ENCODE data around the gene COL25A1.
"Not testable (repeated sequence)": the region's sequence is repeated elsewhere in the genome, so short reads cannot be mapped to it uniquely, and the experiment has no call there.

Gene COL25A1

GRCh38 chr4:109007976-109008375 is 294.5 kb downstream of the COL25A1 start:
- no peak for DNase-seq (ENCODE audit: low spot score)
- no peak for TF ChIP-seq CTCF (IDR thresholded peaks at IDR 0.05; ENCODE audit: extremely low read depth, missing control alignments)

DNA sequence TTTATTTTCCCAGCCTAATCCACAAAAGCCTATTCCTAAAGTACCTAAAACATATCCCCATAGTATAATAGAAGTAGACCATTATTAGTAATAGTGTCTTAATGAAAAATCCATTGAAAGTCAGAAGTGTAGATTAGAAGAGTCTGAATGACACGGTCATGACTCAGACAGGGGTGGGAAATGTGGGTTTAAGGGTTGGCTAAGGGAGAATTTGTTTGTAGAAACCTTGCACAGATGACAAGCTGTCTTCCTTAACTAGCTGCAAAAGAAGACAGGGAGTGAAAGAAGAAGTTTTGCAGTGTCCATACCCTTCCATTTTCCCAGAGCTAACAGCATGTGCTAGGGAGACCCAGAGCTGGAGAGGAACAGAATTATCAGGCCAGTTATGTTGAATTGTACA is 296.9 kb downstream of the COL25A1 start:
- no peak for TF ChIP-seq CTCF (IDR thresholded peaks at IDR 0.05; ENCODE audit: extremely low read depth, missing control alignments)

GRCh38 chr4:109004418-109004817 is 298.0 kb downstream of the COL25A1 start:
- TF ChIP-seq CTCF (IDR thresholded peaks at IDR 0.05; ENCODE audit: extremely low read depth, missing control alignments): no peak

More for the DNA sequence above, 296.9 kb downstream of the COL25A1 start:
- no peak for DNase-seq (ENCODE audit: low spot score)

GRCh38 chr4:109003964-109004363 is 298.5 kb downstream of the COL25A1 start:
- no peak for TF ChIP-seq CTCF (IDR thresholded peaks at IDR 0.05; ENCODE audit: extremely low read depth, missing control alignments)

More at GRCh38 chr4:109004418-109004817, 298.0 kb downstream of the COL25A1 start:
- no peak for DNase-seq (ENCODE audit: low spot score)

DNA sequence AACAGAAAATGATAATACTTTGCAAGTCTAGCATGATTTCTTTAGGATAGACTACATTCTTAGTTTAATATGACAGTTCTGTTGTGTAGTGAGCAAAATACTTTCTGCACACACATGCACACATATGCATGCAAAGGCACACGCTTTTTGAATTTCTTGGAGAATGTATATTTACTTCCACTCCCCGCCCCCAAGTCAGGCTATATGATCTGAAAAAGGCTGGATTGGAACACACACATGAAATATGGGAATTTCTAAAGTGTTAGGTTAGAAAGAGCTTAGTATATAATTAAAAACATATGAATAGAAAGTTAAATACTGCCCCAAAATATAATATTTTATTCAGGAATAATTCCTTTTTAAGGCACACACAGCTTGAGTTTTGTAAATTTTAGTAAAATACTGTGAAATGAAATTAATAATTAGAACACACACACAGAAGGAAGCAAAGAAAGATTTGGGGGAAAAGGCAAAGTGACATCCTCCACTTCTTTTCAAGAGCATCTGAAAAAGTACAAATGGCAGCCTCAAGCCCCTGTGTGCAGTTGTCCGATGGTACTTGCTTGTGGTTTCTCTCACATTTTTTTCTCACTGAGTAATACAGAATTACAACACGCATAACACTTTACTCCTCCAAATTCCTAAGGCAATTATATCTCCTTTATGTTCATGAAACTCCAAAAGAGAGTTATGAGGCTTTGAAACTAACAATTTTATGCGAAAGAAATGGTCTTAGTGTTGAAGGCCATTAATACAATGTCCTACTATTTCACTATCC is 310.7 kb downstream of the COL25A1 start:
- TF ChIP-seq CTCF (IDR thresholded peaks at IDR 0.05; ENCODE audit: extremely low read depth, missing control alignments): no peak
- no peak for DNase-seq (ENCODE audit: low spot score)

More at GRCh38 chr4:109003964-109004363, 298.5 kb downstream of the COL25A1 start:
- DNase-seq (ENCODE audit: low spot score): no peak

DNA sequence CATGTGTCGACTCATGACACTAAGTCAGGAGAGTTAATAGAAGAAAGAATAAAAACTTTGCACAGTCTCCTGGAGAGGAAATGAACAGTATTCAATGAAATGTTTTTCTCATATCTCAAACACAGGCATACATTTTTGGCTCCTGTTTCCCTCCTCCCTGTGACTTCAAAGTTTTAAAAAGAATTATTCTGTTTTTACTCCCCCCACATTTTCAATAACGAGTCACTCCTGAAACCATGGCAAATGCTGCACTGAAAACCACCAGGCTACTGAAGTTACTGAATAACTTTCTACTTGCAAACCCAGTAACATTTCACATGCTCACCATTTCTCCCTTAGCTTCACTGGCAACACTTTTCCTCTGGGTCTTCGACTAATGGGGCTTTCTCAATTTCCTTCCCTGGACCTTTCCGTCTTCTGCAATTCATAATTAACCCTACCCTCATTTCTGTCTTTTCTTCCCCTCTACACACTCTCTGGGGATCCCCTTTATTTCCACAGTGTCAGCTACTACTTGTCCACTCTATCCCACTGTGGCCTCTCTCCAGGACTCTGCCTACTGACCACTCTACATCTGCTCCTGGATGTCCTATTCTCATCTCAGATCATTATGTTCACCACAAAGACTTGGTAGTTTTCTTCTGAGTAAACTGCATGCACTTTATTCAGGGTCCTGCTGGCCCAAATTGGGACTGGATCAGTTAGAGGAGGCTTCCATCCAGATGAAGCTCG is 313.8 kb downstream of the COL25A1 start:
- no peak for DNase-seq (ENCODE audit: low spot score)
- no peak for TF ChIP-seq CTCF (IDR thresholded peaks at IDR 0.05; ENCODE audit: extremely low read depth, missing control alignments)

DNA sequence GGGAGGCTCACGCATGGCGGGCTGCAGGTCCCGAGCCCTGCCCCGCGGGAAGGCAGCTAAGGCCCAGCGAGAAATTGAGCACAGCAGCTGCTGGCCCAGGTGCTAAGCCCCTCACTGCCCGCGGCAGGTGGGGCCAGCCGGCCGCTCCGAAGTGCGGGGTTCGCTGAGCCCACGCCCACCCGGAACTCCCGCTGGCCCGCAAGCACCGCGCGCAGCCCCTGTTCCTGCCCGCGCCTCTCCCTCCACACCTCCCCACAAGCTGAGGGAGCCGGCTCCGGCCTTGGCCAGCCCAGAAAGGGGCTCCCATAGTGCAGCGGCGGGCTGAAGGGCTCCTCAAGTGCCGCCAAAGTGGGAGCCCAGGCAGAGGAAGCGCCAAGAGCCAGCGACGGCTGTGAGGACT is 318.0 kb downstream of the COL25A1 start:
- DNase-seq (ENCODE audit: low spot score): not testable (repeated sequence)
